Adrenal gland (tissue), 5 donors: ENCODE results near the gene ADSL.

Source experiments
- POLR2A ChIP-seq, 2 donors: fragments of 450-650 bp; IDR thresholded peaks; one replicate each; pipeline ENCODE4 v1.6.1; 2017; ENCODE audit warnings: antibody characterized with exemption in 2 of 2, mild to moderate bottlenecking in 2 of 2, moderate library complexity in 1 of 2
- TF ChIP-seq, protein P1 (sequence below), 6 experiments: fragments of 450-650 bp in 4 of 6; fragments of 200-600 bp in 2 of 6; sonication (generic) in 1 of 6; IDR thresholded peaks; 1 replicate in 5 of 6; 2 replicates in 1 of 6; pipeline versions ENCODE4 v1.5.1 to v1.8.0; 2016 to 2021; ENCODE audit warnings: antibody characterized with exemption in 6 of 6, mild to moderate bottlenecking in 2 of 6, moderate library complexity in 1 of 6
- donor health status: DM: no; HTN: no; CAD: no.

DNA sequence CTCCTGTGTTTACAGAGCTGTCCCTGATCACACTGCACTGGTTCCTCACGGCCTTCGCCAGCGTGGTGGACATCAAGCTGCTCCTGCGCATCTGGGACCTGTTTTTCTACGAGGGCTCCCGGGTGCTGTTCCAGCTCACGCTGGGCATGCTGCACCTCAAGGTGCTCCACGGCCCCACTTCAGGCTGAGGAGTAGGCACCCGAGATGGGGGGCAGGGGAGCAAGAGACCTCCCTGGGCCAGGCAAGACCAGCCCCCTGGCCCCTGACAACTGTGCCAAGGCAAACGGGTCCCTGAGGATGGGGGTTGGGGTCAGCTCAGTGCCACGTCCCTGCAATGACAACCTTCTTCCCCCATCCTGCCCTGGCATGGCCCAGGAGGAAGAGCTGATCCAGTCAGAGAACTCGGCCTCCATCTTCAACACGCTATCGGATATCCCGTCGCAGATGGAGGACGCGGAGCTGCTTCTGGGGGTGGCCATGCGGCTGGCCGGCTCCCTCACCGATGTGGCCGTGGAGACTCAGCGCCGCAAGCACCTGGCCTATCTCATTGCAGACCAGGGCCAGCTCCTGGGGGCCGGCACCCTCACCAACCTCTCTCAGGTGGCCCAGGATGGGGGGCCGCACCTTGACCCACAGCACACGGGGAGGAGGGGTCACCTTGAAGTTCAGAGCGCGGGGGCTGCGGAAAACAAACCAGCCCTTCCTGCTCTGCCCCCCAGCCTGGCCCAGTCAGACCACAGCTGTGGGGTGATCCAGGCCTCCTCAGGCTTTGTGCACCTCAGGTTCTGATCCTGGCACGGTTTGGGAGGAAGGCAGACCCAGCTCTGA is 60.0 kb downstream of the ADSL start:
- TF ChIP-seq, protein P1, sequence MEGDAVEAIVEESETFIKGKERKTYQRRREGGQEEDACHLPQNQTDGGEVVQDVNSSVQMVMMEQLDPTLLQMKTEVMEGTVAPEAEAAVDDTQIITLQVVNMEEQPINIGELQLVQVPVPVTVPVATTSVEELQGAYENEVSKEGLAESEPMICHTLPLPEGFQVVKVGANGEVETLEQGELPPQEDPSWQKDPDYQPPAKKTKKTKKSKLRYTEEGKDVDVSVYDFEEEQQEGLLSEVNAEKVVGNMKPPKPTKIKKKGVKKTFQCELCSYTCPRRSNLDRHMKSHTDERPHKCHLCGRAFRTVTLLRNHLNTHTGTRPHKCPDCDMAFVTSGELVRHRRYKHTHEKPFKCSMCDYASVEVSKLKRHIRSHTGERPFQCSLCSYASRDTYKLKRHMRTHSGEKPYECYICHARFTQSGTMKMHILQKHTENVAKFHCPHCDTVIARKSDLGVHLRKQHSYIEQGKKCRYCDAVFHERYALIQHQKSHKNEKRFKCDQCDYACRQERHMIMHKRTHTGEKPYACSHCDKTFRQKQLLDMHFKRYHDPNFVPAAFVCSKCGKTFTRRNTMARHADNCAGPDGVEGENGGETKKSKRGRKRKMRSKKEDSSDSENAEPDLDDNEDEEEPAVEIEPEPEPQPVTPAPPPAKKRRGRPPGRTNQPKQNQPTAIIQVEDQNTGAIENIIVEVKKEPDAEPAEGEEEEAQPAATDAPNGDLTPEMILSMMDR (IDR thresholded peaks at IDR 0.05): no peak
- TF ChIP-seq POLR2A (IDR thresholded peaks at IDR 0.05): no peak
